ENCODE results near the gene CORO7.
A peak's percentile ranks its signal among the peaks of the same experiment; 100 is the strongest.

The CORO7 gene

GRCh38 chr16:4332083-4332482, 84.3 kb downstream of the CORO7 start:
- DNase-seq: no peak

- peak; percentile 12 for DNase-seq
These were observed 86.0 kb downstream of the CORO7 start for GRCh38 chr16:4330277-4330874.

GRCh38 chr16:4328782-4329775, 87.3 kb downstream of the CORO7 start:
- no peak for DNase-seq

- no peak for DNase-seq
These were observed 88.2 kb downstream of the CORO7 start for GRCh38 chr16:4328046-4328781.

- no peak for DNase-seq
These were observed 88.9 kb downstream of the CORO7 start for GRCh38 chr16:4327386-4328045.

GRCh38 chr16:4325253-4325758, 91.1 kb downstream of the CORO7 start:
- no peak for DNase-seq

GRCh38 chr16:4324492-4325252, 91.7 kb downstream of the CORO7 start:
- DNase-seq: no peak

DNA sequence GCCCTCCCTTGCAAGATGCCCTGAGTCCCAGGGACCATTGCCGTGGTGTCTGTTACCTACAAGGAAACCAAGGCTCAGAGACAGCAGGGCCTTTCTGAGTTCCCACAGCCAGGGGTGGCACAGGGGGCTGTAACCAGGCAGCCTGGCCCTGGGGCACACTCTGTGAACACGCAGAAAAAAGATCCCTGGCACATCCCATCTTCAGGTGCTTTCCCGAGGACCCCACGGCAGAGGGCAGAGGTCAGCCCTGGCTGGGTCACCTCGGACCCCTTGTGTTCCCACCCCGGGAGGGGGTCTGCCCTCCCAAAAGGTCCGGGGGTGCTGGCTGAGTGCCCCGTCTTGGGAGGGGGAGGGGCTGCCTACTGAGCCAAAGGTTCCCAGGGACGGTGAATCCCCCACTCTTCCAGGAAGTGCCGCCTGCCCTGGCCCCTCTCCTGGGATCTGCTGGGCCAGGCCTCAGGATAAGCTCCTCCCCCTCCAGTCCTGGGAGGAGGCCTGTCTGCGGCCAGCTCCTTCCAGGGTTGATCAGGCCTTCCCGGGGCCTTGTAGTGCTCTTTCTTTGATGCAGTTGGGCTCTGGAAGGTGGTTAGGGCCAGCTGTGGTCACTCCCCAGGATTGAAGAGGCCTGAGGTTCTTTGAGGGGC, 92.4 kb downstream of the CORO7 start:
- no peak for DNase-seq

DNA sequence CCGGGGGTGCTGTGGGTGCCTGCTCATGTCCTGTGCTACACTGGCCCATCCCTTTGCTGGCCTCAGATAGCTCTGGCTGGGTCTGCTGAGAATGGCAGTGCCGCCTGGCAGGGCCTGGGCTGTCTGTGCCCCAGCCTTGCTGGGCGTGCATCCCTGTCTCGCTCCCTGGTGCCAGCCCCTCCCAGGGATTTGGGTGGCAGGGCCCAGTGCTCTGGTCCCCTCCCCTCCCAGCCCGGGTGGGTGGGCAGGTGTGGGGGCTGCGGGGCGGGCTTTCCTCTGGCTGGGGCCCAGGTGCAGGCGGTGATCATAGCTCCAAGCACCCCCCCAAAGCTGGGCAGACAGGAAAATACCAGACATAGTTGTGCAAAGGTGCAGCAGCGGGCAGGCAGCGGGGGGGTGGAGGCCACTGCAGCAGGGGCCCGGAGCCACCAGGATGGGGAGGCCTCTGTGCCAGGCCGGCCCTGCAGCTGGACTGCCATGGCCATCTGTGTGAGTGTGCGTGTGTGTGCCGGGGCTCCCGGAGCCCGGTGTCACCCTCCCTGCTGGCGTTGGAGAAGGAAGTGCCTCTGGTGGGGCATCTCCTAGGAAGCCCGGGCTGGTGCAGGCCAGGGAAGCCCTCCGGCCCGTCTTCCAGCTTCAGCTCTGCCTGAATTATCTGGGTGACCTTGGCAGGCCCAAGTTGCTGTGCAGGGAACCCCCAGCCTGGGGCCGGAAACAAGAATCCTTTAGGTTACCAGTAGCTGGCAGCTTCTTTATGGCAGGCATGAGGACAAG, 93.1 kb downstream of the CORO7 start:
- no peak for DNase-seq

DNA sequence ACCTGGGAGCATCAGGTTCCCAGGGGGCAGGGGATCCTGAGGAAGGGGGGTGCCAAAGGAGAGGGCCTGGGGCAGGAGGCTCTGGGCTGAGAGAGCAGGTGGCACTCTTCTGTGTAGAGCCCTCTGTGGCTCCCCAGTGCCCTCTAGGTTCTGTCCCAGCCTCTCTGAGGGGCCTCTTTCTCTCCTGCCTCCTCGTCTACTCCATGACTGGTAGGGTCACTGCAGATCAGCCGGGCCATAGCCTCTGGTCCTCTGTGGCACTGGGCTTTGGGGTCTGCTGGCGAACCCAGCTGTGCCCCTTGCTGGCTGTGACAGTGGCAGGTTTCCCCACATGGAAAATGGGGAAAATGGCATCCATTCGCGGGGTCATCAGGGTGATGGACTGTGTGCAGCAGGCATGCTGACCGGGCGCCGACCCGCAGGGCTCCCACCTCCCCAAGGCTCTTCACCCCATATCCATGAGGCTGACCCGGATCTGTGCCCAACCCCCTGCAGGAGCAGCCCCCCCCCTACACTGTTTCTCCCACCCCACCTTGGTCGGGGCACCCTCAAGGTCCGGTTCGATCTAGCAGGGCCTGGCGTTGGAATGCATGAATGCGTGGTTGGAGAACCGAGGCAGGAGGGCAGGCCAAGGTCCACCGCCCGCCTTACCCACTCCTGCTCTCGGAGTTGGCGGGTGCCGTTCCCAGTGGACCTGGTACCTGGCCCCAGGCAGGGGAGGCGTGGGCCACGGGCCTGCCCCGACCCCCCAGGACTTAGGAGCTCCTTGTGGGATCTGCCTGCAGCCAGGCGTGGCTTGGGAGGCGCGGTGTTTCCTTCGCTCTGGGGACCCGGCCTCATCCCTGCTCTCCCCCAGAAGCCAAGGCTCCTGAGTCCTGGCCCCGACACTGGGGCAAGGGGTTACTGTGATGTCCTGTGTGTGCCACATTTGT, 94.0 kb downstream of the CORO7 start:
- no peak for DNase-seq

- DNase-seq: no peak
These were observed 94.9 kb downstream of the CORO7 start for GRCh38 chr16:4321286-4322120.

- no peak for DNase-seq
These were observed 95.7 kb downstream of the CORO7 start for GRCh38 chr16:4320571-4321137.

DNA sequence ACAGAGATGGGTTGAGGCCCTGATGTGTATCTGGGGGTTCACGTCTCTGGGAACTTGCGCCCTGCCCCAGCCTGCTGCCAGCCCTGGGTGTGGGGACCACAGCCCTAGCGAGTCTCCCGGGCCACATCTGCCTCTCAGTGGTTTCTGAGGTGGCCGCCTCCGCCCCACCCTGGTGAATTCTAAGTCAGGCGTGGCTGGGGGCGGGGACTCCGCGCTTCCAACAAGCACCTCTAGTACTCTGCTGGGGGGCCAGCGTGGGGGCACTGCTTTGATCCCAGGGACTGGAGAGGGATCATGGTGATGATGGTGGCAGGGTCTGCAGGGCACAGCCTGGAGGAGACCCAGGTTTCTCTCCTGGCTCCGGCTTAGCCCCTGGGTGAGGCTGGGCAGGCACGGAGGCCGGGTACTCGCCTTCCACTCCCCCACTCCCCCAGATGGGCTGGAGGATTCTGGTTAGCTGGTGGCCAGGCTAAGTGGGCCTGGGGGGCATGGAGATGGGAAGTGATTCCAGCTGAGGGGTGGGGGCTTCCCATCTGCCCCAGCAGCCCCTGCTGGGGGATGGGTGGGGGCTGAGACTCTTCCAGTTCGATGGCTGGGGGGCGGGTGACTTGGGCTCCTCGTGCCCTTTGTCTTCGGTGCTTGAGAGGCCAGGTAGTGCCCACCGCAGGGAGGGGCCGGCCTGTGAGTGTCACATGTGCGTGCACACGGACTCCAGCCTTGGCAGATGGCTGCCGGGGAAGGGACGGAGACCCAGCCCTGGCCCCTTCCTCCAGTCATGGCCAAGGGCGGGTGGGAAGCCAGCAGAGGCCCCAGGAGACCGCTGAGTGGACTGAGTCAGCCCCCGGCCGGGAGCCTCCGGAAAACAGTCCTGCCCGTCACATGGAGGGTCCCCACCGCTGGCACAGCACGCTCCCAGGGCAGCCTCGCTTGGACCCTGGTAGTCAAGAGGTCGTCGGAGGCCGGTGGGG, 96.7 kb downstream of the CORO7 start:
- no peak for DNase-seq

DNA sequence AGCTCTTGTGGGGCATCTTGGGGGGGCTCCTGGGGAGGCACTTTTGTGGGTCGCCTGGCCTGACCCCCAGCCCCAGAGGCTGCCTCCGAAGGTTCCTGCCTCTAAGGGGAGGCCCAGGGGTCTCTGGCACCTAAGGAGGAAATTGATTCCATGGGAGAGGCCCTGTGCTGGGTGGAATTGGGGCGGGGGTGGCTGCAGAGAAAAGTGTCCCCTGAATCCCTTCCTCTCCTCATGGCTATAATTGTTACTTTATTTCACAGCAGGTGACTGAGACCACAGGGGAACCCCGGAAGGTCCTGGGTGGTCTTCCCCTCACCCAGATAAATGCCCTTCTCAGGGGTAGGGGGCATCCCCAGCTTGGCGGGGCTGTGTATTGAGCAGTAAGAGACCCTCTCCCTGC, 97.4 kb downstream of the CORO7 start:
- no peak for DNase-seq

- no peak for DNase-seq
These were observed 97.9 kb downstream of the CORO7 start for GRCh38 chr16:4318451-4318910.

GRCh38 chr16:4317532-4318450, 98.6 kb downstream of the CORO7 start:
- DNase-seq: no peak
